Measurements from ENCODE around the gene AKR1C8.
"Not testable (repeated sequence)": the region's sequence is repeated elsewhere in the genome, so short reads cannot be mapped to it uniquely, and the experiment has no call there.

AKR1C8 gene

GRCh38 chr10:5165738-5166137, 19.2 kb downstream of the AKR1C8 start:
- no peak for DNase-seq

- no peak for DNase-seq
These were observed 21.5 kb downstream of the AKR1C8 start for GRCh38 chr10:5163487-5163886.

DNA sequence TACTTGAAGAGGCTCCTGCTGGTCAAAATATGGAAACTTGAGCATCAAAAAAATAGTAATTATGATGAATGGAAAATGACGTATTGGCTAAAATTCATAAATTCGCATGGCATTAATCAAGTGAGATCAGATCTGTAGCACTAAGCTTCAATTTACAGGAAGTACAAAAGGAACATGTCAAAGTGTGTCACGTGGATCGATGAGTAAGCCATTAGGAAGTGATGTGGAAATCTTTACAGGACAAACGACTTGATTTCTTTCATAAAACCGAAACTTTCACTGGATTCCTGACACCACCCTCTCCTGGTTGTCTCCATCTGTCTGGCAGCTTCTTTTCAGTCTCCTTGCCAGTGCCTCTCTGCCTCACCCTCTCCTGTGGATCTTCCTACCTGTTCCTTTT, 25.8 kb downstream of the AKR1C8 start:
- DNase-seq = no peak

DNA sequence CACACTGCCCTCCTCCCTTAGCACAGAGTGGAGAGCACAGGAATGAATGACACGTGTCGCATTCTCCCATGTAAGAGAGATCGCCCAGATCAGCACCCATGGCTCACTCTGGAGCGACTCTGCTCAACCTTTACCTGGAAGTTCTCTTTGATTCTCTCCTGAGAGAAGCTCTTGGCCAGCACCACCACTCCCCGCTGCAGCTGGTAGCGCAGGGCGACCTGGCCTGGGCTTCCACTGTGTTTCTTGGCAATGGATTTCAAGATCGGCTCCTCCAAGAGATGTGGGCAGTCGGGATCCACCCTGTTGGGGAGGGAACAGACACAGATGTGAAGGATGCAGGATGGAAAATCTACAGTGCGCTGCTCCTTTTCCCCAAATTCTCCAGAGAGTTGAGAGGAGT, 27.4 kb downstream of the AKR1C8 start:
- DNase-seq = no peak

GRCh38 chr10:5155951-5156350, 29.0 kb downstream of the AKR1C8 start:
- no peak for DNase-seq

- no peak for DNase-seq
These were observed 33.9 kb downstream of the AKR1C8 start for GRCh38 chr10:5151076-5151475.

- DNase-seq = no peak
These were observed 36.3 kb downstream of the AKR1C8 start for GRCh38 chr10:5148678-5149032.

DNA sequence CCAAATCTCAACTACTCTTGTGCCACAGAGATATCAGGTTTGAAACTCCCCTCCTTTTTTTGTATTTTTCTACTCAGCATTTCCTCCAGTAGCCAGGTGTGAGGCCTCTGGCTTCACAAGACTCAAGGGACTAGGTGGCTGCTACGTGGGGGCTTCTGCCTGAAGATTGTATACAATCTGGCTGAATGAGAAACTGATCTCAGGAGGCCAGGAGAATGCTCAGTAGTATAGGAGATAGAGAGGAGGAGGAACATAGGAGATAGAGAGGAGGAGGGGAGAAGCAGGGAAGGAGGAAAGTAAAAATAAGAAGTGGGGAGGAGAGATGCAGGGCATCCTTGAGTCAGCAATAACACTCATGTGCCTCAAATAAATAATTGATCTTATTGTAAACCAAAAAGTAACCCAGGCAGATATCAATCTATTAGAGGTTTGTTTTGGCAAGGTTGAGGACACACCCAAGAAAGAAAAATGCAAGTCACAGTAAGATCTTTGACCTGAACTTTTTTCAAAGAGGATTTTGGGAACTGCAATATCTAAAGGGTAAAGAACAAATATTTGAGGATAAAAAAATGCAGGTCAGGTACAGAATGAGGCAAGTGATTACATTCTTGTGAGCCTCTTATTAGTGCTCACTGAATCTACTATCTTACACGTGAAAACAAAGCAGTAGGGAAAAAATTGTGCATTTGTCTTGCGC, 36.8 kb downstream of the AKR1C8 start:
- no peak for DNase-seq

GRCh38 chr10:5147255-5147980, 37.5 kb downstream of the AKR1C8 start:
- DNase-seq = no peak

- DNase-seq = no peak
These were observed 38.1 kb downstream of the AKR1C8 start for GRCh38 chr10:5146920-5147254.

DNA sequence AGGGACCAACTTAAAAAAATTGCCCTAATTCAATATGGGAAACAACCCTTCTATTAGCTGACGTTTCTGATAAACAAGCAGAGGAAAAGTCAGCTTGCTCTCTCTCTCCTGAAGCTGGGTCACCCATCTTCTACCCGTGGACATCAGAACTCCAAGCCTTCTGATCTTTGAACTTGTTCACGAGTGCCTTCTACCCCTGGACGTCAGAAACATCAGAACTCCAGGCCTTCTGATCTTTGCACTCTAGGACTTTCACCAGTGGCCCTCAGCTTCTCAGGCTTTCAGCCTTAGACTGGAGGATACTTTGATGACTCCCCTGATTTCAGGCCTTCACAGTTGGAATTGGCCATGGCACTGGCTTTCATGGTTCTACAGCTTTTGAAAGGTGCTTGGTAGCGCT, 41.8 kb downstream of the AKR1C8 start:
- DNase-seq = no peak

- no peak for DNase-seq
These were observed 42.8 kb downstream of the AKR1C8 start for GRCh38 chr10:5142199-5142598.

- not testable (repeated sequence) for DNase-seq
These were observed 47.3 kb downstream of the AKR1C8 start for GRCh38 chr10:5137699-5138098.

GRCh38 chr10:5136468-5137087, 48.4 kb downstream of the AKR1C8 start:
- DNase-seq = no peak

GRCh38 chr10:5135581-5135980, 49.4 kb downstream of the AKR1C8 start:
- DNase-seq = no peak

GRCh38 chr10:5125315-5126044, 59.5 kb downstream of the AKR1C8 start:
- DNase-seq = no peak

GRCh38 chr10:5123886-5124285, 61.1 kb downstream of the AKR1C8 start:
- no peak for DNase-seq

- not testable (repeated sequence) for DNase-seq
These were observed 65.0 kb downstream of the AKR1C8 start for GRCh38 chr10:5119997-5120396.

- DNase-seq = no peak
These were observed 67.9 kb downstream of the AKR1C8 start for GRCh38 chr10:5117026-5117425.

- DNase-seq = no peak
These were observed 68.3 kb downstream of the AKR1C8 start for GRCh38 chr10:5116621-5117020.

DNA sequence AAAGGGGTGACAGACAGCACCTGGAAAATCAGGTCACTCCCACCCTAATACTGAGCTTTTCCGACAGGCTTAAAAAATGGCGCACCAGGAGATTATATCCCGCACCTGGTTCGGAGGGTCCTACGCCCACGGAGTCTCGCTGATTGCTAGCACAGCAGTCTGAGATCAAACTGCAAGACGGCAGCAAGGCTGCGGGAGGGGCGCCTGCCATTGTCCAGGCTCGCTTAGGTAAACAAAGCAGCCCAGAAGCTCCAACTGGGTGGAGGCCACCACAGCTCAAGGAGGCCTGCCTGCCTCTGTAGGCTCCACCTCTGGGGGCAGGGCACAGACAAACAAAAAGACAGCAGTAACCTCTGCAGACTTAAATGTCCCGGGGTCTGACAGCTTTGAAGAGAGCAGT, 75.1 kb downstream of the AKR1C8 start:
- DNase-seq = not testable (repeated sequence)

DNA sequence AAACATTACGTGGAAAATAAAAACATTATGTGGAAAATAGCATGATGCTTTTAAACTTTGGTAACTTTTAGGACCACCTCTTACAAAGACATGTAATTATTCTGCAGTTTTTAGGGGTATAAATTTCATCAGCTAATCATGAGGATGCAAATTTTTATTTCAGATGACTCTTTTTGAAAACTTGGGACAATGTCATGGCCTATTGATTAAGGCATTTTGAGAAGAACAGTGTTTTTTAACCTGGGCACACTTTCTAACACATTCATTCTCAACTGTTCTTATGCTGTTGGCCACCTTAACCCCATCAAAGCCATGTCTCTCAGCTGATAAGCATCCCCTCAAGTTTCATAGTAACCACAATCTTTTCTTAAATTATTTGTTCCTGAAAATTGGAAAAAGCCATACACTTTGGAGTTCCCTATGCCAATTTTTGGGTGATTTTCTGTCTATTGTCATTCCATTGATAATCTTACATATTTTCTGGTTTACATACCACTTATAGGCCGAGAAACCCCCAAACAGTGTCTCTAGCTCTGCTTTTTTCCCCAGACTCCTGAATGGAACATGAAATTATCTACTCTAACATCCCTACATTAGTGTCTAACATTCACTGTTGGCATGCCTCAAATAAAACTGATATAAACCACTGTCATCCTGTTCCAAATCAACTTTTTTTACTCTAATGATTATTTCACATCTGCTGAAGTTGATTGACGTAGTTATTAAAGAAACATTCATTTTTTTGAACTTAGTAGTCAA, 76.1 kb downstream of the AKR1C8 start:
- DNase-seq = no peak
